ENCODE results near the gene ATP1A4. TPM values are rescaled to one million over a fixed set of nuclear protein-coding genes. Genes with fewer than 3 reads are reported as not detected.

The ATP1A4 gene
- total RNA-seq, 1 donor from 2014 or later: 0.38 TPM

DNA sequence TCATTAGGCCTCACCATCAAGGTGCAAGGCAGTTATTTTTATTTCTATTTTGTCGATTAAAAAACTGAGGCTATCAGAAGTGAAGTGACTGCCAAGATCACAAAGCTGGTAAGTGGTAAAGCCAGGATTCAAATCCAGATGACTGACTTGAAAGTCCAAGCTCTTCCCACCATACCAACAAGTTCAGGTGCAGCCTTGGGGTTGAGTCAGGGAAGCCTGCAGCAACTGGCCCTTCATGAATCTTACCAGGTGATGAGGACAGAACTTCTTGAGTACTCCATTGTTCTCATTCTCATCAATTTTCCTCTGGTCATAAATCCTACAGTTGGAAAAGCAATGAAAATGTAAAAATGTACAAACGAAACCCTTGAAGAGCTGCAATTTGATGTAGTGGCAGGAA, 73.9 kb downstream of the ATP1A4 start:
- Mint-ChIP-seq H3K27ac (no peak overlapping the region), H3K4me3 (no peak overlapping the region), H3K9me3 (no peaks in the 10 kb centered on the region), H3K27me3 (ENCODE audit: low read depth) (no peaks in the 10 kb centered on the region), H3K4me1 (no peaks in the 10 kb centered on the region), H3K36me3 (peaks cover 25% of the 10 kb centered on the region)
- no peak for DNase-seq (ENCODE audit: low spot score in 2 of 2, unreplicated experiment in 2 of 2)
- TF ChIP-seq, protein P1, sequence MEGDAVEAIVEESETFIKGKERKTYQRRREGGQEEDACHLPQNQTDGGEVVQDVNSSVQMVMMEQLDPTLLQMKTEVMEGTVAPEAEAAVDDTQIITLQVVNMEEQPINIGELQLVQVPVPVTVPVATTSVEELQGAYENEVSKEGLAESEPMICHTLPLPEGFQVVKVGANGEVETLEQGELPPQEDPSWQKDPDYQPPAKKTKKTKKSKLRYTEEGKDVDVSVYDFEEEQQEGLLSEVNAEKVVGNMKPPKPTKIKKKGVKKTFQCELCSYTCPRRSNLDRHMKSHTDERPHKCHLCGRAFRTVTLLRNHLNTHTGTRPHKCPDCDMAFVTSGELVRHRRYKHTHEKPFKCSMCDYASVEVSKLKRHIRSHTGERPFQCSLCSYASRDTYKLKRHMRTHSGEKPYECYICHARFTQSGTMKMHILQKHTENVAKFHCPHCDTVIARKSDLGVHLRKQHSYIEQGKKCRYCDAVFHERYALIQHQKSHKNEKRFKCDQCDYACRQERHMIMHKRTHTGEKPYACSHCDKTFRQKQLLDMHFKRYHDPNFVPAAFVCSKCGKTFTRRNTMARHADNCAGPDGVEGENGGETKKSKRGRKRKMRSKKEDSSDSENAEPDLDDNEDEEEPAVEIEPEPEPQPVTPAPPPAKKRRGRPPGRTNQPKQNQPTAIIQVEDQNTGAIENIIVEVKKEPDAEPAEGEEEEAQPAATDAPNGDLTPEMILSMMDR (IDR thresholded peaks at IDR 0.05; ENCODE audit: unreplicated experiment): no peak

DNA sequence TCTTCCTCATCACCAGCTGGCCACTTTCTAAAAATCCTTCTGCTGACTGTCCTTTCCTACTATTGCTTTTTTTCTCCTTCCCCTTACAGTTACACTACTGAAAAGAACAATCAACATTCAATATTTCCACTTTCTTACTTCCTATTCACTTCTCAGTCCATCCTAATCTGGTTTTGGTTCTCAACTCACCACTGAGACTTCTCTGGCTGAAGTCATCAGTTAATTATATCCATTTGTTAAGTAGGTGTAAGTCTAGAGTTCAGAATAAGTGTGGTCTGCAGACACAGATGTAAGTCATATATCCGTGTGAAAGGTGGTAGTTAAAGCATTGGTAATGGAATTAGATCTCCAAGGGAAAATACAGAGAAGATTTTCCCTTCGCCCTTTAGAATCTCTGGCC, 75.2 kb downstream of the ATP1A4 start:
- H3K4me3 Mint-ChIP-seq: no peak overlapping the region
- H3K4me1 Mint-ChIP-seq: no peaks in the 10 kb centered on the region
- no peak overlapping the region for H3K27ac Mint-ChIP-seq
- H3K9me3 Mint-ChIP-seq: no peaks in the 10 kb centered on the region
- peaks cover 30% of the 10 kb centered on the region for H3K36me3 Mint-ChIP-seq
- TF ChIP-seq, protein P1 (IDR thresholded peaks at IDR 0.05; ENCODE audit: unreplicated experiment): no peak
- no peaks in the 10 kb centered on the region for H3K27me3 Mint-ChIP-seq (ENCODE audit: low read depth)
- DNase-seq (ENCODE audit: low spot score in 2 of 2, unreplicated experiment in 2 of 2): no peak

DNA sequence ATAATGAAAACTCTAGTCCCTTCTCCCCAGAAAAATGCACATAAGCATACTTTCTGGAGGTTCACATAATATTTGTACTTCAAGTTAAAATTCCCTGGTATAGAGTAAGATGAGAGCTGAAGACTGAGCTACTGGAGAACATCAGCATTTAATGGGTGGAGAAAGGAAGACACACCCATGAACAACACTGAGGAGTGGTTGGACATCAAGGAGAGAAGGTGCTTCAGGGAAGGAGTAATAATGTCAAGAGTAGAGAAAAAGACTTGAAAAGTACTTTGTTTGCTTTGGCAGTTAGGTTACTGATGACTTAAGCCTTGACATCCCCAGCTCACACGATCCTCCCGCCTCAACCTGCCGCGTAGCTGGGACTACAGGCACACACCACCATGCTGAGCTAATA, 75.6 kb downstream of the ATP1A4 start:
- no peak for DNase-seq (ENCODE audit: low spot score in 2 of 2, unreplicated experiment in 2 of 2)
- Mint-ChIP-seq H3K27ac (no peak overlapping the region), H3K9me3 (no peaks in the 10 kb centered on the region), H3K4me1 (no peaks in the 10 kb centered on the region), H3K4me3 (no peak overlapping the region), H3K27me3 (ENCODE audit: low read depth) (no peaks in the 10 kb centered on the region), H3K36me3 (peaks cover 30% of the 10 kb centered on the region)
- TF ChIP-seq, protein P1 (IDR thresholded peaks at IDR 0.05; ENCODE audit: unreplicated experiment): no peak

DNA sequence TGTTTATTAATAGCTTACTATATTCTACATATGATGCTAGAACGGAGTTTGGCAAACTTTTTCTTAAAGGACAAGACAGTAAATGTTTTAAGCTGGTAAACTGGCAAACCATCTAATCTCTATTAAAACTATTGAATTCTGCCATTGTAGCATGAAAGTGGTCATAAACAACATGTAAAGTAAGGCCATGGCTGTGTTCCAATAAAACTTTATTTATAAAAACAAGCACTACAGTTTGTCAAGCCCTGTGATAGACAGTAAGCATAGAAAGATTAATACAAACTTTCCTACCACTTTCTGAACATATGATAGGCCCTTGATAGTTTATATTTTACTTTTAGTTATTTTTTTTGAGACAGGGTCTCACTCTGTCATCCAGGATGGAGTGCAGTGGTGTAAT, 76.2 kb downstream of the ATP1A4 start:
- Mint-ChIP-seq H3K27me3 (ENCODE audit: low read depth) (no peaks in the 10 kb centered on the region), H3K36me3 (peaks cover 28% of the 10 kb centered on the region), H3K9me3 (no peaks in the 10 kb centered on the region), H3K4me1 (no peaks in the 10 kb centered on the region), H3K27ac (no peak overlapping the region), H3K4me3 (no peak overlapping the region)
- TF ChIP-seq, protein P1 (IDR thresholded peaks at IDR 0.05; ENCODE audit: unreplicated experiment): no peak
- DNase-seq (ENCODE audit: low spot score in 2 of 2, unreplicated experiment in 2 of 2): no peak

DNA sequence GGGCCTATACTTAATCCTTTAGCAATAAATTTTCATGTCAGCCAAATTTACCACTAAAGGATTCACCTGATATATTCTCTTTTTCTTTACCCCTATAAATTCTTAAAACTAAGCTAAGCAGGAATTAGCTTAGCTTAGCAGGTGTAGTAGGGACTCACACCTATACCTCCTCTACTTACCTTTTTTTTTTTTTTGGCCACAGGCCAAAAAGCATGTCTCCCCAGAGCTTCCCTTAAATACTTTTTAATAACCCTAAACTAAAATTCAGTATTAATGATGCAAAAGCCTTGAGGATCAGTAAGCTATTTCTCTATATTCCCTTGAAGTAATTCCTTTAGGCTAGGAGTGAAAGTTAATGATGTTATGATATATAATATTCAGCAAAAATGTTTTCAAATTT, 77.0 kb downstream of the ATP1A4 start:
- Mint-ChIP-seq H3K4me1 (no peaks in the 10 kb centered on the region), H3K27ac (no peak overlapping the region), H3K36me3 (peaks cover 31% of the 10 kb centered on the region), H3K4me3 (no peak overlapping the region), H3K27me3 (ENCODE audit: low read depth) (no peaks in the 10 kb centered on the region), H3K9me3 (no peaks in the 10 kb centered on the region)
- DNase-seq (ENCODE audit: low spot score in 2 of 2, unreplicated experiment in 2 of 2): no peak
- TF ChIP-seq, protein P1 (IDR thresholded peaks at IDR 0.05; ENCODE audit: unreplicated experiment): no peak

DNA sequence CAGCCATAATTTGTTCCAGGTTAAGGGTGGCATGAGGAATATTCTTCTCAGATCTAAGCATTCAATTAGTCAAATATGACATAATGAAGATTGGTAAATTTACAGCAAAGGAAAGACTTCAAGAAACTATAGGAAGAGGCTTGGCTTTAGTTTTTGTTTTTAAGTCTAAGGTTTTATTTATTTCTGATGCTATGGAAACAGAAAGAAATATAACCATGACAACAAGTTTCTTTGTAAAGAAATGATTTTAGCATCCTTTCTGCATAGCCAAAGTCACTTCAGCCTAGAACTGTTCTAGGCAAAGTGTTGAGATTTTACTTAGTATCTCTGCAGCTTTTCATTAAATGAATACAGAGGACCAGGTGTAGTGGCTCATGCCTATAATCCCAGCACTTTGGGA, 81.5 kb downstream of the ATP1A4 start:
- H3K4me3 Mint-ChIP-seq: no peak overlapping the region
- peak overlapping the region; percentile 19 for H3K27ac Mint-ChIP-seq
- no peaks in the 10 kb centered on the region for H3K4me1 Mint-ChIP-seq
- H3K9me3 Mint-ChIP-seq: no peaks in the 10 kb centered on the region
- no peak for DNase-seq (ENCODE audit: low spot score in 2 of 2, unreplicated experiment in 2 of 2)
- H3K27me3 Mint-ChIP-seq (ENCODE audit: low read depth): no peaks in the 10 kb centered on the region
- TF ChIP-seq, protein P1 (IDR thresholded peaks at IDR 0.05; ENCODE audit: unreplicated experiment): no peak
- peaks cover 40% of the 10 kb centered on the region for H3K36me3 Mint-ChIP-seq

All from mesothelial cell of epicardium (in vitro differentiated cells).